Stimulated activated CD8-positive, alpha-beta memory T cell treated with anti-CD3 and anti-CD28 coated beads, Interleukin-12 subunit alpha, Interleukin-12 subunit beta, amount 100 ng/mL, for 24 hours (primary cell): Measurements from ENCODE around the gene KIF16B.
"Not testable (repeated sequence)": the region's sequence is repeated elsewhere in the genome, so short reads cannot be mapped to it uniquely, and the experiment has no call there.

Experiments used
- DNase-seq: peaks from one replicate; pipeline ENCODE4 v3.0.0-alpha.2; 2020; ENCODE audit errors: extremely low read depth

Gene KIF16B

GRCh38 chr20:16553684-16554083 is 19.6 kb downstream of the KIF16B start:
- no peak for DNase-seq

DNA sequence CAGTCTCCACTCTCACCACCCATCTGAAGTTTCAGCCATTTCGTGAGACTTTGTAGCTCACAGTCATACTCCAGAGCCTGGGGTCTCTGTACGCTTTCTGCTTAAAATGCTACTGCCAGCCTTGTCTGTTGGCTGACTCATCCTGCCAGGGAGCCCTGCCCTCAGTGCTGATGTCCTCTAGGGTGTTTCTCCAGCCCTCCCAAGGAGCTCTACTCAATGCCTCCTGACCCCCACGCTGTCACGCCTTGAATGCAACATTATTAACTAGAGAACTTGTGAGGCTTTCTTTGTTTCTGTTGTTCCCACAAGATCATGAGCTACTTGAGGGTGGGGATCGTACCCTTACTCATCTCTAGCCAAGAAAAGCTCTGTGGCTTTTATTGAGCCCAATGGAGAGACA is 20.1 kb downstream of the KIF16B start:
- no peak for DNase-seq

GRCh38 chr20:16552015-16552414 is 21.2 kb downstream of the KIF16B start:
- DNase-seq: no peak

GRCh38 chr20:16551607-16552006 is 21.6 kb downstream of the KIF16B start:
- DNase-seq: no peak

DNA sequence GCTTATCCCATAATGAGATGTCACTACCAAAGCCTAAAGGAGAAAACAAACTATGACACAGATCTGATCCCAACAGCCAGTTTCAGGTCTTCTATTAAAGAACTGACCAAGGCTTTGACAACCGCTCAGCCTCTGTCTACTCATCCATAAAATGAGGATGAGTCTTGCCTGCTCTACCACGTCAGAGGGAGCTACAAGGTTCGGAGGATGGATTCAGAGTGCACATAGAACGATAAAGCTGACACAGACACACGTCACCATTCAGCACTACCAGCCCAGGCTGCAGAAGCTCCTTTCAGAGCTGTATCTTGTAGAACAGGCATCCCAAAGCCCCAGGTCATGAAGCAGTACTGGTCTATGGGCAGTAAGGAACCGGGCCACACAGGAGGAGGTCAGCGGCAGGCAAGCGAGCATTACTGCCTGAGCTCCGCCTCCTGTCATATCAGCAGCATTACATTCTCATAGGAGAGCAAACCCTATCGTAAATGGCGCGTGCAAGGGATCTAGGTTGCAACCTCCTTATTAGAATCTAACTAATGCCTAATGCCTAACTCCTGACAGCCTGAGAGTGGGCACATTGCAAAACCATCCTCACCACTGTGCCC is 25.1 kb downstream of the KIF16B start:
- DNase-seq: no peak

DNA sequence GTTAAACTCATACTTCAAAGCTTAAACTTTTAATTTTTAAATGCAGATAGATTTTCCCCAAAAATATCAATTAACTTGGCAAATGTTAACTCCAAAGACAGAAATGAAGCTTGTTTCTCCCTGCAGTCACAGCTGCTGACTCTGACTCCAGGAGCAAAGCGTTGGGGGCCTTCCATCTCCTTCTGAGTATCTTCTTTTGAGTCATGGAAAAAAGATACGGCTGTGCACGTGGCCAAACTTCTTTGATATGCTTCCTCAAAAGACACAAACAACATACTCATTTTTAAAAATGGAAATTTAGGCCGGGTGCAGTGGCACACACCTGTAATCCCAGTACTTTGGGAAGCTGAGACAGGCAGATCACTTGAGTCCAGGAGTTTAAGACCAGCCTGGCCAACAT is 28.3 kb downstream of the KIF16B start:
- DNase-seq: no peak

GRCh38 chr20:16542477-16542876 is 30.8 kb downstream of the KIF16B start:
- no peak for DNase-seq

DNA sequence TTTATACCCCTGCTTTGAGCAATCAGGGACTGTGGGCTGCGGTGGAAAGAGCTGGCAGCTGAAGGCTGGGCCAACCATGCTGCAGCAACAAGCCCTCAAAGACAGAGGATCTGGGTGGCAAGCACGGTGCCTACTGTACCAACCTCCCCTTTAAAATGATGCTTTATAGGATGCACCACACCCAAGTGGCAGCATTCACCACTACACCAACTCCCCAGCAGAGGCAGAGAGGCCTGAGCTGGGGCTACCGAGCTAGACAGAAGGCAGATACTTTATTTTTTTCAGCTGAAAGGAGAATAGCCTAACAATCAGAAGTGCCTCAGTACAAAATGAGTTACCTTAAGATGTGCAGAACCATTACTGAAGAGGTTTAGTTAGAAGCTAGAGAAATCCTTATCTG is 31.4 kb downstream of the KIF16B start:
- DNase-seq: no peak

DNA sequence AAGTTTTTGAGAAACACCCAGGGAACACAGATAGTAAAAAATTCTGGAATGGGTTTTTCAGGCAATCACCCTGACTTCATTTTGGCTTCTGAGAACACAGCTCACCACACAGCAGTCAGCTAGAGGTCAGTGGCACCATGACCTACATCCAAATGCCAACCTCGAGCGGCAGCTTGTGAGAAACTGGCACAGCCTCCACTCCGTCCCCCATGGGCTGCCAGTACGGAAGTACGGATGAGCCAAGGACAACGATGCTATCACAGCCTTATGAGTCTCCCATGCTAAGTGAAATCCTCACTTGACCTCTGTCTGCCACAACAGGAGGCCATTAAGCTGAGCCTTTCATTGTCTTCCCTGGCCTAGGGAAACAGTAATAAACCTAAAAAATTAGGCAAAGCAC is 32.0 kb downstream of the KIF16B start:
- no peak for DNase-seq

GRCh38 chr20:16539280-16540021 is 33.8 kb downstream of the KIF16B start:
- no peak for DNase-seq

DNA sequence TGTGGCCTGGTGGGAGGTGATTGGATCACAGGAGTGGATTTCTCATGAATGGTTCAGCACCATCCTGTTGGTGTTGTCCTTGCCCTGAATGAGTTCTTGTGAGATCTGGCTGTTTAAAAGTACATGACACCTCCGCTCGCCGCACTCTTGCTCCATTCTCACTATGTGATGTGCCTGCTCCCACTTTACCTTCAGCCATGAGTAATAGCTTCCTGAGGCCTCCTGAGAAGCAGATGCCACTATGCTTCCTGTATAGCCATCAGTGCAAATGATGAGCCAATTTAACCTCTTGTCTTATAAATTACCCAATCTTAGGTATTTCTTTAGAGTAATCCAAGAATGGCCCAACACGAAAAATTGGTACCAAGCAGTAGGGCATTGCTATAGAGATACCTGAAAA is 34.5 kb downstream of the KIF16B start:
- no peak for DNase-seq

- no peak for DNase-seq
These were observed 35.3 kb downstream of the KIF16B start for GRCh38 chr20:16537918-16538317.

GRCh38 chr20:16537025-16537665 is 36.1 kb downstream of the KIF16B start:
- DNase-seq: no peak

DNA sequence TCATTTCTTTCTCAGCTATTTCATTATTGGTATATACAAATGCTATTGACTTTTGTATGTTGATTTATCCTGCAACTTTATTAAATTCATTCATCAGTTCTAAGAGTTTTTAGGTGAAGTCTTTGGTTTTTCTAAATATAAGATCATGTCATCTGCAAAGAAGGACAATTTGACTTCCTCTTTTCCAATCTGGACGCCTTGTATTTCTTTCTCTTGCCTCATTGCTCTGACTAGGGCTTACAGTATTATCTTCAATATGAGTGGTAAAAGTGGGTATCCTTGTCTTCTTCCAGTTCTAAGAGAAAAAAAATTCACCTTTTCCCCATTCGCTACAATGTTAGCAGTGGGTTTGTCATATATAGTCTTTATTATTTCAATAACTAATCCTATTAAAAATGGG is 38.0 kb downstream of the KIF16B start:
- DNase-seq: no peak

DNA sequence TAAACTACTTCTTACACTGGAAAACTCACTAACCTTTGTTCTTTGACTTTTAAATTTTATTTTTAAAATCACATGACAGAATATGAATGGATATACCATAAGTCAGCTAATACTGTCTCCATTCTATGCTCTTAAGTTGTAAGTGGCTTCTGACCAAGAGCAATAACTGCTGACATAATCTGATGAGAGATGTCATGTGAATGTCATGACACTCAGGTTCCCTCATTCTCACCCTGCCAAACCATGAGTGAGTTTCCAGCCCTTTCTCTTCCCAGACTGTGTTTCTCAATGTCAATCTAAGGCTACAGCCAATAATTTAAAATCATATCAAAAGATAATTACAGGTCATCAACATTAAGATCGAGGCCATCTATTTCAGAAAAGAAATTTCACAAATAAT is 39.7 kb downstream of the KIF16B start:
- no peak for DNase-seq

DNA sequence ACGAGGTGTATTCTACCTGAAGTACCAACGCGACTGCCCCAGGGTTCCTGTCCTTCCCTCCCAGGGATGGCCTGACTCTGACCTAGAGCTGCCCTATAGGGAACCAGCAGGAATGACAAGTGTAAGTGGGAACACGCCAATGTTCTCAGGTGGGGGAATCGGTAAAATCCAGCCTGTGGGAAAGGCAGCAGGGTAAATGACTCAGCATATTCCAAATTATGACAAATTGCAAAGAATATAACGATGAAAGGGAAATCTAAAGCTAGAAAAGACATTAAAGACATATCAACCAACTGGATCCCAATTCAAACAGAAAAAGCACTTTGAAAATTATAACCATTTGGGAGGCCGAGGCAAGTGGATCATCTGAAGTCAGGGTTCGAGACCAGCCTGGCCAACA is 41.8 kb downstream of the KIF16B start:
- DNase-seq: no peak

DNA sequence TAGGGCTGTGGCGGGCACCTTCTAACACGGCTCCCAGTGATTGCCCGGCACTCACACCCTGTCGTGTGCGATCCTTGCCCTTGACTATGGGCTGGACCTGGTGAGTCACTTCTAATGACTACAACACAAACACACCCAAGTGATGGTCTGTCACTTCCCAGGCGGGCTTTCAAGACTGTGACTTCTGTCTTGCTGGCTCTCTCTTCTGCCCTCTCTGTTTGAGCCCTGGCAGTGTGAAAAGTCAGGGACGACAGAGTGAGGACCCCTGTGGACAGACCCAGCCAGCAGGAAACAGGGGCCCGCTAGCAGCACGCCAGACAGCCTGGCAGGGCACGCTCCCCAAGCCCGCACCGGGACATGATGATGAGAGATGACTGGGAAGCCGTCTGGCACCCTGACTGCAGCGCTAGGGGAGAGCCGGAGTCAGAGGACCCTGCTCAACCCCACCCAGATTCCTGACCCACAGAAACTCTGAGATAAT is 43.0 kb downstream of the KIF16B start:
- DNase-seq: no peak

DNA sequence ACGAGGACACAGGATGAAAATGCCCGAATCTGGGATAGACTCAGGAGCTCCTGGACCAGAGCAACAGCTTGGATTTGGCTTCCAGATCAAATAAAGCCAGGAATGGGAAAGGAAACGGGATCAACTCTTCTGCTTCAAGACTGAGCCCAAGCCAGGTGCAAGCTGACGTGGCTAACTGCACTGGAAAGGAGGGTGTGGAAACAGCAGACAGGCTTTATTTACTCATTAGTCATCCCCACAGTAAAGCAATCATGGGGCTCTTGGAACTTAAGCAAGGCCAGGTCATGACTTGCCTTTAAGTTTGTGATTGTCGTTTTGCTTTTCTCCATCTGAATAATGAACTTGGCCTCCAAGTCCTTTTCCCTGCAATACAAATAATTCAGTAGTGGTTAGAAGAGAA is 45.2 kb downstream of the KIF16B start:
- no peak for DNase-seq

- no peak for DNase-seq
These were observed 45.8 kb downstream of the KIF16B start for GRCh38 chr20:16527438-16527837.

DNA sequence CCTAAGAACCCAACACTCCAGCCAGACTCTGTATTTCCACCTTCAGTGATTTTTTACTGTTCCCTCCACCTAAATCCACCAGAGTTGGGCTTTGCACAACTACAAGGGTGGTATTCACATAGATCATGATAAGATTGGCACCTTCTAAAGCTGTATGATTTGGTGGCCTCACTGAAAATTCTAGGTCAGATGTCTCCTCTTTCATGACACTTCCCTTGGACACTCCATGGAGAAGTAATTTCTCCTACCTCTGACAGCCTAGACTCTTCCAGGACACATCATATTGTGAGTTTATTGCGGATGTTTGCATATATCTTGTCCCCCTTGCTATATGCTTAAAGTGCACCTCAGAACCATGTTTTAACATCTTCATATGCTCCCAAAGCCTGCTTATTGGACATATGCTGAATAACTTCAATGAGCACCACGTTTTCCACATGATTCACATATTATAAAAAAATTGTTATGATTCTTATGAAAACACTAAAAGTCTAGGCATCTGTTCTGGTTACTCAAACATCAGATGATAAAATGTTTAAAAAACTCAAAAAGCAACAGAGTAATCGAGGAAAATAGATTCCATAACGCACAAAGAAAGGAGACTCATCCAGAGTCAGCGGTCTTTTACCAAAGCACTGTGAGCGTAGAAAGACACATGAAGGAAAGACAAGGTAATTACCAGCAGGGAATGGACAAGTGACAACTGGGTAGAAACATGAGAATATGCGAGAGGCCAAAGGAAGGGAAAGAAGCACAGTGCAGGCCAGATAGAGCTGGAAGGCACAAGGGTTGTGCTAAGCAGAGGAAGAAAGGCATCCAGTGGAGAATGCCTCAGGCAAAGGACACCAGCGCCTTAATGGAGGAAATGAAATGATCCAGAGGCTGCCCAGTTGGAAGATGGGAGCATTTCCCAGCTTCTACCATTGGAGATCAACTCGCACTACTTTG is 46.5 kb downstream of the KIF16B start:
- DNase-seq: no peak

DNA sequence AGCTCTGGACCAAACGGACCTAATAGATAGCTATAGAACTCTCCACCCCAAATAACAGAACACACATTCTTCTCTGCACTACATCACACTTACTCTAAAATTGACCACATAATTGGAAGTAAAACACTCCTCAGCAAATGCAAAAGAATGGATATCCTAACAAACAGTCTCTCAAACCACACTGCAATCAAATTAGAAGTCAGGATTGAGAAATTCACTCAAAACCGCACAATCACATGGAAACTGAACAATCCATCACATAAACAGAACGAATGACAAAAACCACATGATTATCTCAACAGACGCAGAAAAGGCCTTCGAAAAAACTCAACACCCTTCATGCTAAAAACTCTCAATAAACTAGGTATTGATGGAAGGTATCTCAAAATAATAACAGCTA is 50.6 kb downstream of the KIF16B start:
- DNase-seq: not testable (repeated sequence)

GRCh38 chr20:16520154-16520553 is 53.1 kb downstream of the KIF16B start:
- DNase-seq: no peak
